ENCODE results near the gene HIPK2. TPM values are rescaled to one million over a fixed set of nuclear protein-coding genes. Genes with fewer than 3 reads are reported as not detected.

The HIPK2 gene
- total RNA-seq, 2 experiments from 2014 or later, result 6.2 to 7.9 TPM

DNA sequence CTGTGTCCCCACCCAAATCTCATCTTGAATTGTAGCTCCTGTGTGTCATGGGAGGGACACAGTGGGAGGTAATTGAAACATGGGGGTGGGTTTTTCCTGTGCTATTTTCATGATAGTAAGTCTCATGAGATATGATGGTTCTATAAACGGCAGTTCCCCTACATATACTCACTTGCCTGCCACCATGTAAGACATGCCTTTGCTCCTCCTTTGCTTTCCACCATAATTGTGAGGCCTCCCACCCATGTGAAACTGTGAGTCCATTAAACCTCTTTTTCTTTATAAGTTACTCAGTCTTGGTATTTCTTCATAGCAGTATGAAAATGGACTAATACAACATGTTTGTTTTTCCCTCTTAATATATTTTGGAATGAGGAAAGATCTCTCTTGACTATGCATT, 26.8 kb upstream of the HIPK2 start:
- H3K4me1 ChIP-seq (ENCODE audit: insufficient read depth, low read length, poor library complexity, severe bottlenecking), result peaks cover under 1% of the 10 kb centered on the region
- H3K27ac ChIP-seq (ENCODE audit: low read depth, low read length, poor library complexity, severe bottlenecking), result no peak overlapping the region
- DNase-seq (ENCODE audit: low spot score), result no peak
- H3K79me2 ChIP-seq (ENCODE audit: insufficient read depth, low read depth, low read length), result no peaks in the 10 kb centered on the region
- BruUV-seq (replicated peaks), result no TSS peak
- H3K9me3 ChIP-seq (ENCODE audit: low read length), result 0 out of 2 replicates have a peak, but pooled peaks cover 6% of the 10 kb centered on the region
- H3K4me3 ChIP-seq (ENCODE audit: low read depth, low read length, poor library complexity, severe bottlenecking), result no peak overlapping the region
- H3K36me3 ChIP-seq (ENCODE audit: insufficient read depth, low read length), result no peaks in the 10 kb centered on the region
- no peaks in the 10 kb centered on the region for H4K20me1 ChIP-seq (ENCODE audit: insufficient read depth, low read length)
- H3K9me2 ChIP-seq (ENCODE audit: insufficient read depth, low read length), result no peaks in the 10 kb centered on the region
- CTCF ChIA-PET (ENCODE audit: unreplicated experiment), result no interaction called here
- POLR2A ChIA-PET, result no interaction called here
- no peak overlapping the region for H2AFZ ChIP-seq (ENCODE audit: low read length)
- H3K4me2 ChIP-seq (ENCODE audit: low read length), result no peak overlapping the region
- TF ChIP-seq EZH2phosphoT487 (IDR thresholded peaks at IDR 0.05; ENCODE audit: borderline replicate concordance, low read depth, low read length), result no peak
- TF ChIP-seq, protein P1, sequence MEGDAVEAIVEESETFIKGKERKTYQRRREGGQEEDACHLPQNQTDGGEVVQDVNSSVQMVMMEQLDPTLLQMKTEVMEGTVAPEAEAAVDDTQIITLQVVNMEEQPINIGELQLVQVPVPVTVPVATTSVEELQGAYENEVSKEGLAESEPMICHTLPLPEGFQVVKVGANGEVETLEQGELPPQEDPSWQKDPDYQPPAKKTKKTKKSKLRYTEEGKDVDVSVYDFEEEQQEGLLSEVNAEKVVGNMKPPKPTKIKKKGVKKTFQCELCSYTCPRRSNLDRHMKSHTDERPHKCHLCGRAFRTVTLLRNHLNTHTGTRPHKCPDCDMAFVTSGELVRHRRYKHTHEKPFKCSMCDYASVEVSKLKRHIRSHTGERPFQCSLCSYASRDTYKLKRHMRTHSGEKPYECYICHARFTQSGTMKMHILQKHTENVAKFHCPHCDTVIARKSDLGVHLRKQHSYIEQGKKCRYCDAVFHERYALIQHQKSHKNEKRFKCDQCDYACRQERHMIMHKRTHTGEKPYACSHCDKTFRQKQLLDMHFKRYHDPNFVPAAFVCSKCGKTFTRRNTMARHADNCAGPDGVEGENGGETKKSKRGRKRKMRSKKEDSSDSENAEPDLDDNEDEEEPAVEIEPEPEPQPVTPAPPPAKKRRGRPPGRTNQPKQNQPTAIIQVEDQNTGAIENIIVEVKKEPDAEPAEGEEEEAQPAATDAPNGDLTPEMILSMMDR (conservative IDR thresholded peaks at IDR 0.05; ENCODE audit: low read length), result no peak
- intact Hi-C loops (cut with micrococcal nuclease; ENCODE audit: unreplicated experiment), result no loop called here

DNA sequence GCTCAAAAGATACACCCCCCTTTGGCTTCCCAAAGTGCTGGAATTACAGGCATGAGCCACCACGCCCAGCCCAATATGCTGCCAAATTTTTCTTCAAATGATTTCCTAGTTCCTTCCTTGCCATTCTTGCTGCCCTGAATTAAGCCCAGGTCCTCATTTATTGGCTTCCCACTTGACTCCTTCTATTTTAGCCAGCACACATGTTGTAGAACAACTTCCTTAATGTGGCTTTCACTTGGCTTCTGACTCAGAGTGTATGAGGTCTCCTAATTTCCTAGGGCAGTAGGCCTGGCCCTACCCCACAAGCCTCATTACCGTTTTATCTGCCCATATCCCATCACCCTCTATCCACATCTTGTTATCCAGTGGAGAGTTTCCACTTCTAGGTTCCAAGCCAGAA, 21.8 kb upstream of the HIPK2 start:
- TF ChIP-seq EZH2phosphoT487 (IDR thresholded peaks at IDR 0.05; ENCODE audit: borderline replicate concordance, low read depth, low read length), result no peak
- TF ChIP-seq, protein P1 (conservative IDR thresholded peaks at IDR 0.05; ENCODE audit: low read length), result no peak
- Histone ChIP-seq H3K4me3 (ENCODE audit: low read depth, low read length, poor library complexity, severe bottlenecking) (no peak overlapping the region), H3K27ac (ENCODE audit: low read depth, low read length, poor library complexity, severe bottlenecking) (no peak overlapping the region), H3K4me2 (ENCODE audit: low read length) (no peak overlapping the region), H3K9me2 (ENCODE audit: insufficient read depth, low read length) (no peaks in the 10 kb centered on the region), H3K79me2 (ENCODE audit: insufficient read depth, low read depth, low read length) (no peaks in the 10 kb centered on the region), H2AFZ (ENCODE audit: low read length) (no peak overlapping the region), H3K9me3 (ENCODE audit: low read length) (0 out of 2 replicates have a peak, but pooled peaks cover 6% of the 10 kb centered on the region), H3K4me1 (ENCODE audit: insufficient read depth, low read length, poor library complexity, severe bottlenecking) (peaks cover 16% of the 10 kb centered on the region), H4K20me1 (ENCODE audit: insufficient read depth, low read length) (no peaks in the 10 kb centered on the region), H3K36me3 (ENCODE audit: insufficient read depth, low read length) (no peaks in the 10 kb centered on the region)
- no TSS peak for BruUV-seq (replicated peaks)
- POLR2A ChIA-PET, result interaction anchor here (0.7 kb wide), 1 partner anchor 10 kb away, joined by 3 read pairs; no protein-coding TSS in a partner anchor
- DNase-seq (ENCODE audit: low spot score), result no peak
- CTCF ChIA-PET (ENCODE audit: unreplicated experiment), result interaction anchor here (0.6 kb wide), 1 partner anchor 327 kb away, joined by 3 read pairs; no protein-coding TSS in a partner anchor
- intact Hi-C loops (cut with micrococcal nuclease; ENCODE audit: unreplicated experiment), result no loop called here

DNA sequence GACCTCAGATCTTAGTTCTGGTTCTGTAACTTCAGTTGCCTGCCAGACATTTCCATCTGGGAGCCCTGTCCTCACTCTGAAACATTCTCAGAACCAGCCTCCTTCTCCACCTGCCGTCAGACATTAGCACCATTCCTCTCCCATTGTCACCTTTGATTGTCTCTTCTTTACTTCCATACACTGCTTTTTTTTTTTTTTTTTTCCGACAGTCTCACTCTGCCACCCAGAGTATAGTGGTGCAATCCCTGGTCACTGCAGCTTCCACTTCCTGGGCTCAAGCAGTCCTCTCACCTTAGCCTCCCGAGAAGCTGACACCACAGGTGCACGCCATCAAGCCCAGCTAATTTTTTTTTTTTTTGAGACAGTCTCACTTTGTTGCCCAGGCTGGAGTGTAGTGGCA, 21.1 kb upstream of the HIPK2 start:
- no peak for DNase-seq (ENCODE audit: low spot score)
- Histone ChIP-seq H3K27ac (ENCODE audit: low read depth, low read length, poor library complexity, severe bottlenecking) (no peak overlapping the region), H3K79me2 (ENCODE audit: insufficient read depth, low read depth, low read length) (no peaks in the 10 kb centered on the region), H3K9me3 (ENCODE audit: low read length) (0 out of 2 replicates have a peak, but pooled peaks cover 5% of the 10 kb centered on the region), H3K36me3 (ENCODE audit: insufficient read depth, low read length) (no peaks in the 10 kb centered on the region), H3K9me2 (ENCODE audit: insufficient read depth, low read length) (no peaks in the 10 kb centered on the region), H4K20me1 (ENCODE audit: insufficient read depth, low read length) (no peaks in the 10 kb centered on the region), H3K4me3 (ENCODE audit: low read depth, low read length, poor library complexity, severe bottlenecking) (peak overlapping the region; percentile 29), H3K4me2 (ENCODE audit: low read length) (peak overlapping the region; percentile 51), H3K4me1 (ENCODE audit: insufficient read depth, low read length, poor library complexity, severe bottlenecking) (peaks cover 16% of the 10 kb centered on the region), H2AFZ (ENCODE audit: low read length) (peak overlapping the region; percentile 82; the same call in 1 of the 2 replicates)
- TF ChIP-seq, protein P1 (conservative IDR thresholded peaks at IDR 0.05; ENCODE audit: low read length), result no peak
- no peak for TF ChIP-seq EZH2phosphoT487 (IDR thresholded peaks at IDR 0.05; ENCODE audit: borderline replicate concordance, low read depth, low read length)
- no TSS peak for BruUV-seq (replicated peaks)
- POLR2A ChIA-PET, result interaction anchor here (0.7 kb wide), 1 partner anchor 11 kb away, joined by 3 read pairs; no protein-coding TSS in a partner anchor
- intact Hi-C loops (cut with micrococcal nuclease; ENCODE audit: unreplicated experiment), result no loop called here
- CTCF ChIA-PET (ENCODE audit: unreplicated experiment), result no interaction called here
